ENCODE results near the gene LTBP2. TPM values are rescaled to one million over a fixed set of nuclear protein-coding genes. Genes with fewer than 3 reads are reported as not detected.

The LTBP2 gene
- total and polyA plus RNA-seq, 8 donors, result 2.9 to 36.2 (median 7.9) TPM

DNA sequence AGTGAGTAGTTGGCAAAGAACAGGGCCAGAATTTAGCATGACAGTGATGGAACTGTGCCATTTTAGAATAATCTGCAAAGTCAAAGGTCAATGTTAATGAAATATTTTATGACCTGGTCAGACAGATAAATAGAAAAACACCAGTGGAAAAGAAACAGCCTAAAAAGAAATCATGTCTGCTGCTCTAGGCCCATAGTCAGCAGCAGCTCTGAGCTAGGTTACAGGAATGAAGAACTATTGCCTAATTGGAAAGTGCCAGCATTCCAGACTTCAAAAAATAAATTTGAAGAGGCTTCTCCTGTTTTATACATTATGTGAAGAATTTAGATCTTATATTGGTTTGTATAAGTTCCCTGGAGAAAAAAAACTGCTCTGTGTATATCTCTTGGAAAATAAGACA, 128.7 kb downstream of the LTBP2 start:
- H3K27ac ChIP-seq, result no peak overlapping the region
- H3K4me3 ChIP-seq, result no peak overlapping the region
- peaks cover 0 to 10% (median 0%) of the 10 kb centered on the region in 4 donors for H3K4me1 ChIP-seq
- no peaks in the 10 kb centered on the region for H3K9me3 ChIP-seq
- intact Hi-C loops (cut with DNase I; ENCODE audit: low total_unique reads), result no loop called here
- no peaks in the 10 kb centered on the region for H3K27me3 ChIP-seq
- DNase-seq, result no peak
- peaks cover 48 to 90% (median 81%) of the 10 kb centered on the region in 4 donors for H3K36me3 ChIP-seq
- no peak for TF ChIP-seq EP300 (IDR thresholded peaks at IDR 0.05)
- TF ChIP-seq, protein P1, sequence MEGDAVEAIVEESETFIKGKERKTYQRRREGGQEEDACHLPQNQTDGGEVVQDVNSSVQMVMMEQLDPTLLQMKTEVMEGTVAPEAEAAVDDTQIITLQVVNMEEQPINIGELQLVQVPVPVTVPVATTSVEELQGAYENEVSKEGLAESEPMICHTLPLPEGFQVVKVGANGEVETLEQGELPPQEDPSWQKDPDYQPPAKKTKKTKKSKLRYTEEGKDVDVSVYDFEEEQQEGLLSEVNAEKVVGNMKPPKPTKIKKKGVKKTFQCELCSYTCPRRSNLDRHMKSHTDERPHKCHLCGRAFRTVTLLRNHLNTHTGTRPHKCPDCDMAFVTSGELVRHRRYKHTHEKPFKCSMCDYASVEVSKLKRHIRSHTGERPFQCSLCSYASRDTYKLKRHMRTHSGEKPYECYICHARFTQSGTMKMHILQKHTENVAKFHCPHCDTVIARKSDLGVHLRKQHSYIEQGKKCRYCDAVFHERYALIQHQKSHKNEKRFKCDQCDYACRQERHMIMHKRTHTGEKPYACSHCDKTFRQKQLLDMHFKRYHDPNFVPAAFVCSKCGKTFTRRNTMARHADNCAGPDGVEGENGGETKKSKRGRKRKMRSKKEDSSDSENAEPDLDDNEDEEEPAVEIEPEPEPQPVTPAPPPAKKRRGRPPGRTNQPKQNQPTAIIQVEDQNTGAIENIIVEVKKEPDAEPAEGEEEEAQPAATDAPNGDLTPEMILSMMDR (IDR thresholded peaks at IDR 0.05), result no peak
- TF ChIP-seq POLR2AphosphoS5 (IDR thresholded peaks at IDR 0.05), result no peak
- no peak for TF ChIP-seq POLR2A (IDR thresholded peaks at IDR 0.05)

DNA sequence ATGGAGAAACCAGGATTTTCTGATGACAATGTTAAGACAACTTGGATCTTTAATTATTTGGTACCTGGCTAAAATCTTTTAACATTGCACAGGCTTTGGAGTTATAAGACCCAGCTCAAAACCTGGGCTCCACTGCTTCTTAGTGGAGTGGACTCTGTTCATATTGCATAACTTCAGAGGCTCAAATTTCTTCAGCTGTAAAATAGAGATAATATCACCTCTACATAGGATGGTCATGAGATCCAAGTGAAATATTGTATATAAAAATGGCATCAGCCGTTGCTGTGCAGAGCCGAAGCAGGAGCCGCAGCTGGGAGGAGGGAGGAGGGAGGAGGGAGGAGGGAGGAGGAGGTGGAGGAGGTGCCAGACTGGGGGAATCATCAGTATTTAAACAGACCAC, 129.5 kb downstream of the LTBP2 start:
- H3K27ac ChIP-seq, result no peak overlapping the region
- H3K36me3 ChIP-seq, result peaks cover 48 to 88% (median 84%) of the 10 kb centered on the region in 4 donors
- 86 to 96% (median 88%) methylated on average over 3 of the region's 3 CpGs for WGBS, 5 donors
- no peak for DNase-seq
- no peaks in the 10 kb centered on the region for H3K9me3 ChIP-seq
- intact Hi-C loops (cut with DNase I; ENCODE audit: low total_unique reads), result no loop called here
- no peak for TF ChIP-seq POLR2A (IDR thresholded peaks at IDR 0.05)
- TF ChIP-seq POLR2AphosphoS5 (IDR thresholded peaks at IDR 0.05), result no peak
- TF ChIP-seq, protein P1 (IDR thresholded peaks at IDR 0.05), result no peak
- TF ChIP-seq EP300 (IDR thresholded peaks at IDR 0.05), result no peak
- peaks cover 0 to 2% (median 0%) of the 10 kb centered on the region in 4 donors for H3K4me1 ChIP-seq
- no peak overlapping the region for H3K4me3 ChIP-seq
- no peaks in the 10 kb centered on the region for H3K27me3 ChIP-seq

DNA sequence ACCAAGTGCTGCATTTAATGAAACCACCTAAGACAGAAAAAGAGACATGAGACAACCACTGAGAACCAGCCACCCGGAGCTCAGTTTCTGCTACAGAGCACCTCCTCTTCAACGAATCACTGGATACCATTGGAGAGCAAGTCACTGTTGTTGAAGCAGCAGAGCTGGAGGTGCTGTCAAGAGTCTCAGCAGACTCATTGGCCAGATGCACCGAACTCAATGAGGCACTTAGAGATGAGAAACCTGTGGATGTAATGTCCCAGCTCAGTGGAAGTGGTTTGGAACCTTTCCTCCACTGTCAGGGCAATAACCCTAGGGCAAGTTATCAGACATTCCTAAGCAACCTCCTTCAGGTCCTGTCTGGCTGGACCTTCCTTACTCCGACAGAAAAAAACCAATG, 132.0 kb downstream of the LTBP2 start:
- H3K36me3 ChIP-seq, result peaks cover 48 to 94% (median 90%) of the 10 kb centered on the region in 4 donors
- intact Hi-C loops (cut with DNase I; ENCODE audit: low total_unique reads), result no loop called here
- H3K4me3 ChIP-seq, result no peak overlapping the region
- H3K27me3 ChIP-seq, result no peaks in the 10 kb centered on the region
- no peaks in the 10 kb centered on the region for H3K9me3 ChIP-seq
- no peak for DNase-seq
- no peaks in the 10 kb centered on the region for H3K4me1 ChIP-seq
- WGBS, 5 donors, result 84 to 92% (median 87%) methylated on average over 4 of the region's 4 CpGs
- TF ChIP-seq, protein P1 (IDR thresholded peaks at IDR 0.05), result no peak
- no peak overlapping the region for H3K27ac ChIP-seq

DNA sequence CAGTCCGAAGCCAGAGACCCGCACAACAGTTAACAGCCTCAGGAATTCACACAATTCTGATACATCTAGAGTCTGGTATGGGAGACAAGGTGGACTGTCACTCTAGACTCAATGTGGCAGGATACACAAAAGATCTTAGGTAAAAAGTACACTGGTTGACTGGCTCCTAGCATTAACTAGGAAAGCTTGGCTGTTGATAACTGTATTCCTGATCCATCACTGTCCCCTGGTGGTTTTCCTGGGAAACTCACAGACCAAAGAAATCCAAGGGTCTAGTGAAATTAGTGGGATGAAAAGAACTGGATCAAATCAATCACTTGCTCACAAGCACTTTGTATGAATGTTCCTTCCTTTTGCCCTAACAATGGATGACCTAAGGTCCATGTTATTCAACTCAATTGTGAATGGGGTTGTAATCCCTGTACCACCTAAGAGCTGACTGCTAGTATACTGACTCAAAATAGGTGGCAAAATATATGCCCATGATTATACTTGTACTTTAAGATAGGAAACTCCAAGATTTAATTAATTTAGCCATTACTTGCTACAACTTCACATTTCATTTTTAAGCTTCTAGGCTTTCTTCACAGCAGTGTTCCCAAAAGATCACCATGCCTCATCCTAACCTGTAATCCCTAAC, 132.9 kb downstream of the LTBP2 start:
- Histone ChIP-seq H3K27ac (no peak overlapping the region), H3K9me3 (no peaks in the 10 kb centered on the region), H3K4me3 (no peak overlapping the region), H3K27me3 (no peaks in the 10 kb centered on the region), H3K36me3 (peaks cover 44 to 96% (median 90%) of the 10 kb centered on the region in 4 donors), H3K4me1 (no peaks in the 10 kb centered on the region)
- intact Hi-C loops (cut with DNase I; ENCODE audit: low total_unique reads), result no loop called here
- TF ChIP-seq EP300 (IDR thresholded peaks at IDR 0.05) (no peak), POLR2A (IDR thresholded peaks at IDR 0.05) (no peak), POLR2AphosphoS5 (IDR thresholded peaks at IDR 0.05) (no peak)
- TF ChIP-seq, protein P1 (IDR thresholded peaks at IDR 0.05), result peak in 5 of 7 experiments; percentile 32 to 54 (median 34)
- WGBS, 5 donors, result 95 to 98% (median 96%) methylated on average over 2 of the region's 2 CpGs
- DNase-seq, result peak in 1 of 2 donors; percentile 59

Data from stomach (tissue), 9 donors.